Ovary (tissue), 3 donors: ENCODE data around the gene CD38.

Source experiments
- POLR2A ChIP-seq: fragments of 450-650 bp; IDR thresholded peaks from one replicate; pipeline ENCODE4 v1.6.1; 2017; ENCODE audit warnings: antibody characterized with exemption, mild to moderate bottlenecking, moderate library complexity
- TF ChIP-seq, protein P1 (sequence below), 3 donors: fragments of 450-650 bp in 2 of 3; fragments of 200-600 bp in 1 of 3; IDR thresholded peaks; one replicate each; pipeline versions ENCODE4 v1.5.1 to v1.8.0; 2016 to 2022; ENCODE audit warnings: antibody characterized with exemption in 3 of 3, mild to moderate bottlenecking in 1 of 3
- donor health status: DM: no; HTN: no; CAD: no.

DNA sequence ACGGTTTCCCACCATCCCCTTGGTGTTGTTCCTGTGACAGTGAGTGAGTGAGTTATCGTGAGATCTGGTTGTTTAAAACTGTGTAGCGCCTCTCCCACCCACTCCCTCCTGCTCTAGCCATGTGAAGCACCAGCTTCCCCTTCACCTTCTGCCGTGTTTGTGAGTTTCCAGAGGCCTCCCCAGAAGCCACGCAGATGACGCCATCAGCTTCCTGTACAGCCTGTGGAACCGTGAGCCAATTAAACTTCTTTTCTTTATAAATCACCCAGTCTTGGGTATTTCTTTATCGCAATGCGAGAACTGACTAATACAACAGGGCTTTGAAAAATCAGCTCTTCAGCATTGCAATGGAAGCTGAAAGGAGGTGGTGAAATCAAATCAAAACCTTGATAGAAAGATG is 110.4 kb downstream of the CD38 start:
- TF ChIP-seq, protein P1, sequence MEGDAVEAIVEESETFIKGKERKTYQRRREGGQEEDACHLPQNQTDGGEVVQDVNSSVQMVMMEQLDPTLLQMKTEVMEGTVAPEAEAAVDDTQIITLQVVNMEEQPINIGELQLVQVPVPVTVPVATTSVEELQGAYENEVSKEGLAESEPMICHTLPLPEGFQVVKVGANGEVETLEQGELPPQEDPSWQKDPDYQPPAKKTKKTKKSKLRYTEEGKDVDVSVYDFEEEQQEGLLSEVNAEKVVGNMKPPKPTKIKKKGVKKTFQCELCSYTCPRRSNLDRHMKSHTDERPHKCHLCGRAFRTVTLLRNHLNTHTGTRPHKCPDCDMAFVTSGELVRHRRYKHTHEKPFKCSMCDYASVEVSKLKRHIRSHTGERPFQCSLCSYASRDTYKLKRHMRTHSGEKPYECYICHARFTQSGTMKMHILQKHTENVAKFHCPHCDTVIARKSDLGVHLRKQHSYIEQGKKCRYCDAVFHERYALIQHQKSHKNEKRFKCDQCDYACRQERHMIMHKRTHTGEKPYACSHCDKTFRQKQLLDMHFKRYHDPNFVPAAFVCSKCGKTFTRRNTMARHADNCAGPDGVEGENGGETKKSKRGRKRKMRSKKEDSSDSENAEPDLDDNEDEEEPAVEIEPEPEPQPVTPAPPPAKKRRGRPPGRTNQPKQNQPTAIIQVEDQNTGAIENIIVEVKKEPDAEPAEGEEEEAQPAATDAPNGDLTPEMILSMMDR (IDR thresholded peaks at IDR 0.05): no peak
- TF ChIP-seq POLR2A: no peak
